Measurements from ENCODE around the gene THBS1. TPM values are rescaled to one million over a fixed set of nuclear protein-coding genes. Genes with fewer than 3 reads are reported as not detected.

THBS1 gene
- total RNA-seq, 1 donor from 2014 or later: 849 TPM

- no peaks in the 10 kb centered on the region for H3K27me3 Mint-ChIP-seq (ENCODE audit: unreplicated experiment)
- H3K36me3 Mint-ChIP-seq (ENCODE audit: unreplicated experiment): peaks cover 33% of the 10 kb centered on the region
- no peak overlapping the region for H3K4me3 Mint-ChIP-seq (ENCODE audit: unreplicated experiment)
- H3K27ac Mint-ChIP-seq (ENCODE audit: unreplicated experiment): peak overlapping the region; percentile 60
- H3K4me1 Mint-ChIP-seq (ENCODE audit: unreplicated experiment): peaks cover 60% of the 10 kb centered on the region
- DNase-seq (ENCODE audit: extremely low spot score, unreplicated experiment): no peak
- TF ChIP-seq CTCF (IDR thresholded peaks at IDR 0.05): no peak
- no peaks in the 10 kb centered on the region for H3K9me3 Mint-ChIP-seq (ENCODE audit: unreplicated experiment)
Measured at GRCh38 chr15:39597751-39598185, 16.9 kb downstream of the THBS1 start.

GRCh38 chr15:39598186-39598850 lies 17.4 kb downstream of the THBS1 start:
- Mint-ChIP-seq H3K4me1 (ENCODE audit: unreplicated experiment) (peaks cover 56% of the 10 kb centered on the region), H3K4me3 (ENCODE audit: unreplicated experiment) (no peak overlapping the region), H3K9me3 (ENCODE audit: unreplicated experiment) (no peaks in the 10 kb centered on the region), H3K27ac (ENCODE audit: unreplicated experiment) (peak overlapping the region; percentile 60), H3K27me3 (ENCODE audit: unreplicated experiment) (no peaks in the 10 kb centered on the region), H3K36me3 (ENCODE audit: unreplicated experiment) (peaks cover 27% of the 10 kb centered on the region)
- DNase-seq (ENCODE audit: extremely low spot score, unreplicated experiment): no peak
- TF ChIP-seq CTCF (IDR thresholded peaks at IDR 0.05): no peak

GRCh38 chr15:39598958-39599845 lies 18.3 kb downstream of the THBS1 start:
- H3K4me1 Mint-ChIP-seq (ENCODE audit: unreplicated experiment): peaks cover 47% of the 10 kb centered on the region
- peaks cover 21% of the 10 kb centered on the region for H3K36me3 Mint-ChIP-seq (ENCODE audit: unreplicated experiment)
- H3K9me3 Mint-ChIP-seq (ENCODE audit: unreplicated experiment): no peaks in the 10 kb centered on the region
- no peaks in the 10 kb centered on the region for H3K27me3 Mint-ChIP-seq (ENCODE audit: unreplicated experiment)
- peak overlapping the region; percentile 63 for H3K27ac Mint-ChIP-seq (ENCODE audit: unreplicated experiment)
- no peak overlapping the region for H3K4me3 Mint-ChIP-seq (ENCODE audit: unreplicated experiment)
- DNase-seq (ENCODE audit: extremely low spot score, unreplicated experiment): no peak
- TF ChIP-seq CTCF (IDR thresholded peaks at IDR 0.05): no peak

- Mint-ChIP-seq H3K4me3 (ENCODE audit: unreplicated experiment) (no peak overlapping the region), H3K27ac (ENCODE audit: unreplicated experiment) (peak overlapping the region; percentile 63), H3K27me3 (ENCODE audit: unreplicated experiment) (no peaks in the 10 kb centered on the region), H3K4me1 (ENCODE audit: unreplicated experiment) (peaks cover 43% of the 10 kb centered on the region), H3K9me3 (ENCODE audit: unreplicated experiment) (no peaks in the 10 kb centered on the region), H3K36me3 (ENCODE audit: unreplicated experiment) (peaks cover 16% of the 10 kb centered on the region)
- DNase-seq (ENCODE audit: extremely low spot score, unreplicated experiment): no peak
- no peak for TF ChIP-seq CTCF (IDR thresholded peaks at IDR 0.05)
Measured at GRCh38 chr15:39599871-39600270, 19.0 kb downstream of the THBS1 start.

GRCh38 chr15:39602143-39602542 lies 21.3 kb downstream of the THBS1 start:
- Mint-ChIP-seq H3K9me3 (ENCODE audit: unreplicated experiment) (no peaks in the 10 kb centered on the region), H3K27me3 (ENCODE audit: unreplicated experiment) (no peaks in the 10 kb centered on the region), H3K36me3 (ENCODE audit: unreplicated experiment) (peaks cover 1% of the 10 kb centered on the region), H3K4me1 (ENCODE audit: unreplicated experiment) (peaks cover 29% of the 10 kb centered on the region), H3K27ac (ENCODE audit: unreplicated experiment) (no peak overlapping the region), H3K4me3 (ENCODE audit: unreplicated experiment) (no peak overlapping the region)
- no peak for TF ChIP-seq CTCF (IDR thresholded peaks at IDR 0.05)
- no peak for DNase-seq (ENCODE audit: extremely low spot score, unreplicated experiment)

All from osteocyte (in vitro differentiated cells).